HEK293 (cell line): ENCODE measurements around the gene PRKG1.

Experiments used
- CTCF ChIA-PET: fragments of 350-600 bp; formaldehyde crosslinking; extraction: SDS; loops from one replicate; lab custom pipeline; 2021; ENCODE audit warnings: antibody characterized with exemption; lab: Yijun Ruan, JAX
- POLR2A ChIA-PET: fragments of 300-600 bp; formaldehyde crosslinking; extraction: SDS; loops from one replicate; lab custom pipeline; 2020; ENCODE audit warnings: antibody characterized with exemption, inconsistent platforms; lab: Yijun Ruan, JAX
- H3K27ac ChIP-seq: fragments of 200-500 bp; sonication (Bioruptor generic); 2 replicates; pipeline ENCODE4 v1.5.1; 2014; ENCODE audit warnings: low read depth, low read length, control low read depth, inconsistent platforms; ENCODE audit errors: extremely low read depth
- H3K36me3 ChIP-seq, 2 experiments: fragments of 200-500 bp in 1 of 2; sonication (Bioruptor generic) in 1 of 2; 1 replicate in 1 of 2; 2 replicates in 1 of 2; pipeline ENCODE4 v1.5.1; 2014 to 2017; ENCODE audit warnings: inconsistent platforms in 2 of 2, low read length in 2 of 2; ENCODE audit not compliant: control insufficient read depth in 2 of 2, insufficient read depth in 1 of 2
- H3K4me1 ChIP-seq: fragments of 200-500 bp; sonication (Bioruptor generic); 2 replicates; pipeline ENCODE4 v1.5.1; 2014; ENCODE audit warnings: mild to moderate bottlenecking, low read length, inconsistent platforms; ENCODE audit not compliant: control insufficient read depth, insufficient read depth
- H3K4me3 ChIP-seq: 2 replicates; pipeline ENCODE4 v1.5.1; 2011; ENCODE audit warnings: low read depth, mild to moderate bottlenecking, control low read depth, low read length, moderate library complexity
- H3K9me3 ChIP-seq: fragments of 200-500 bp; sonication (Bioruptor generic); 2 replicates; pipeline ENCODE4 v1.5.1; 2014; ENCODE audit warnings: low read depth, low read length, inconsistent platforms; ENCODE audit not compliant: control insufficient read depth, insufficient read depth
- OSR2 ChIP-seq: fragments of 450-650 bp; formaldehyde crosslinking; IDR thresholded peaks from 2 replicates; pipeline ENCODE4 v1.5.1; 2016; ENCODE audit warnings: missing biosample characterization, missing genetic modification characterization
- TCF7L2 ChIP-seq: IDR thresholded peaks from 2 replicates; pipeline ENCODE4 v1.6.1; 2011; ENCODE audit warnings: low read depth, mild to moderate bottlenecking, inconsistent platforms, low read length, moderate library complexity, borderline replicate concordance
- YY1 ChIP-seq: fragments of 450-650 bp; formaldehyde crosslinking; IDR thresholded peaks from 2 replicates; pipeline ENCODE4 v1.5.1; 2018; ENCODE audit warnings: missing biosample characterization, missing genetic modification characterization
- ZBTB1 ChIP-seq: fragments of 450-650 bp; formaldehyde crosslinking; IDR thresholded peaks from 2 replicates; pipeline ENCODE4 v1.5.1; 2016; ENCODE audit warnings: missing biosample characterization, missing genetic modification characterization
- ZEB2 ChIP-seq: fragments of 450-650 bp; formaldehyde crosslinking; IDR thresholded peaks from 2 replicates; pipeline ENCODE4 v1.5.1; 2016; ENCODE audit warnings: missing biosample characterization, missing genetic modification characterization
- ZFP69B ChIP-seq: fragments of 450-650 bp; formaldehyde crosslinking; IDR thresholded peaks from 2 replicates; pipeline ENCODE4 v1.5.1; 2016; ENCODE audit warnings: missing biosample characterization, missing genetic modification characterization
- ZNF121 ChIP-seq: fragments of 450-650 bp; formaldehyde crosslinking; IDR thresholded peaks from 2 replicates; pipeline ENCODE4 v1.5.1; 2016; ENCODE audit warnings: missing biosample characterization, missing genetic modification characterization
- ZNF16 ChIP-seq: fragments of 450-650 bp; formaldehyde crosslinking; IDR thresholded peaks from 2 replicates; pipeline ENCODE4 v1.5.1; 2016; ENCODE audit warnings: low read depth, missing biosample characterization, missing genetic modification characterization
- ZNF18 ChIP-seq: fragments of 450-650 bp; formaldehyde crosslinking; IDR thresholded peaks from 2 replicates; pipeline ENCODE4 v1.5.1; 2016; ENCODE audit warnings: missing biosample characterization, missing genetic modification characterization
- ZNF184 ChIP-seq: fragments of 450-650 bp; IDR thresholded peaks from 2 replicates; pipeline ENCODE4 v1.5.1; 2018; ENCODE audit warnings: missing biosample characterization, mild to moderate bottlenecking, missing genetic modification characterization
- ZNF202 ChIP-seq: fragments of 450-650 bp; formaldehyde crosslinking; IDR thresholded peaks from 2 replicates; pipeline ENCODE4 v1.5.1; 2016; ENCODE audit warnings: missing biosample characterization, missing genetic modification characterization, borderline replicate concordance
- ZNF211 ChIP-seq: fragments of 450-650 bp; formaldehyde crosslinking; IDR thresholded peaks from 2 replicates; pipeline ENCODE4 v1.5.1; 2016; ENCODE audit warnings: low read depth, missing biosample characterization, missing genetic modification characterization
- ZNF23 ChIP-seq: fragments of 450-650 bp; formaldehyde crosslinking; IDR thresholded peaks from 2 replicates; pipeline ENCODE4 v1.5.1; 2016; ENCODE audit warnings: missing biosample characterization, missing genetic modification characterization, borderline replicate concordance
- ZNF239 ChIP-seq: fragments of 450-650 bp; formaldehyde crosslinking; IDR thresholded peaks from 2 replicates; pipeline ENCODE4 v1.5.1; 2016; ENCODE audit warnings: missing biosample characterization, missing genetic modification characterization
- ZNF24 ChIP-seq: fragments of 450-650 bp; formaldehyde crosslinking; IDR thresholded peaks from 2 replicates; pipeline ENCODE4 v1.5.1; 2016; ENCODE audit warnings: missing biosample characterization, missing genetic modification characterization
- ZNF292 ChIP-seq: fragments of 450-650 bp; formaldehyde crosslinking; IDR thresholded peaks from 2 replicates; pipeline ENCODE4 v1.5.1; 2016; ENCODE audit warnings: low read depth, missing biosample characterization, missing genetic modification characterization, borderline replicate concordance
- ZNF302 ChIP-seq: fragments of 450-650 bp; formaldehyde crosslinking; IDR thresholded peaks from 2 replicates; pipeline ENCODE4 v1.5.1; 2016; ENCODE audit warnings: missing biosample characterization, missing genetic modification characterization, low read depth
- ZNF350 ChIP-seq: fragments of 450-650 bp; formaldehyde crosslinking; IDR thresholded peaks from 2 replicates; pipeline ENCODE4 v1.5.0; 2017; ENCODE audit warnings: missing biosample characterization, mild to moderate bottlenecking, missing genetic modification characterization
- ZNF354C ChIP-seq: fragments of 450-650 bp; formaldehyde crosslinking; IDR thresholded peaks from 2 replicates; pipeline ENCODE4 v1.5.1; 2016; ENCODE audit warnings: missing biosample characterization, missing genetic modification characterization, low read depth, borderline replicate concordance
- ZNF488 ChIP-seq: fragments of 450-650 bp; formaldehyde crosslinking; IDR thresholded peaks from 2 replicates; pipeline ENCODE4 v1.5.1; 2016; ENCODE audit warnings: missing biosample characterization, missing genetic modification characterization
- ZNF544 ChIP-seq: fragments of 450-650 bp; formaldehyde crosslinking; IDR thresholded peaks from 2 replicates; pipeline ENCODE4 v1.5.0; 2017; ENCODE audit warnings: missing biosample characterization, missing genetic modification characterization
- ZNF600 ChIP-seq: fragments of 450-650 bp; formaldehyde crosslinking; IDR thresholded peaks from 2 replicates; pipeline ENCODE4 v1.5.1; 2016; ENCODE audit warnings: missing biosample characterization, missing genetic modification characterization
- ZNF623 ChIP-seq: fragments of 450-650 bp; formaldehyde crosslinking; IDR thresholded peaks from 2 replicates; pipeline ENCODE4 v1.5.1; 2016; ENCODE audit warnings: missing biosample characterization, missing genetic modification characterization
- ZNF624 ChIP-seq: fragments of 450-650 bp; formaldehyde crosslinking; IDR thresholded peaks from 2 replicates; pipeline ENCODE4 v1.5.1; 2017; ENCODE audit warnings: missing biosample characterization, missing genetic modification characterization
- ZNF660 ChIP-seq: fragments of 450-650 bp; IDR thresholded peaks from 2 replicates; pipeline ENCODE4 v1.5.1; 2018; ENCODE audit warnings: missing biosample characterization, mild to moderate bottlenecking, missing genetic modification characterization
- ZNF747 ChIP-seq: fragments of 450-650 bp; formaldehyde crosslinking; IDR thresholded peaks from 2 replicates; pipeline ENCODE4 v1.5.1; 2016; ENCODE audit warnings: missing biosample characterization, missing genetic modification characterization
- ZNF776 ChIP-seq: fragments of 450-650 bp; formaldehyde crosslinking; IDR thresholded peaks from 2 replicates; pipeline ENCODE4 v1.5.0; 2017; ENCODE audit warnings: missing biosample characterization, missing genetic modification characterization, borderline replicate concordance
- ZNF837 ChIP-seq: fragments of 450-650 bp; formaldehyde crosslinking; IDR thresholded peaks from 2 replicates; pipeline ENCODE4 v1.5.1; 2016; ENCODE audit warnings: missing biosample characterization, missing genetic modification characterization
- ZSCAN18 ChIP-seq: fragments of 450-650 bp; formaldehyde crosslinking; IDR thresholded peaks from 2 replicates; pipeline ENCODE4 v1.5.1; 2016; ENCODE audit warnings: missing biosample characterization, missing genetic modification characterization
- TF ChIP-seq, protein P1 (sequence below): fragments of 450-650 bp; formaldehyde crosslinking; IDR thresholded peaks from 2 replicates; pipeline ENCODE4 v1.5.1; 2016; ENCODE audit warnings: missing biosample characterization, missing genetic modification characterization

PRKG1 gene

GRCh38 chr10:51596695-51597094 is 522.4 kb downstream of the PRKG1 start:
- Histone ChIP-seq H3K9me3 (no peaks in the 10 kb centered on the region), H3K4me1 (peaks cover 5% of the 10 kb centered on the region; the same call in 1 of the 2 replicates), H3K27ac (no peak overlapping the region), H3K36me3 (no peaks in the 10 kb centered on the region), H3K4me3 (no peak overlapping the region)
- ChIA-PET POLR2A (no interaction called here), CTCF (interaction anchor here (0.9 kb wide), 1 partner anchor 729 kb away, joined by 3 read pairs; no protein-coding TSS in a partner anchor)
- TF ChIP-seq ZNF16, result no peak
- TF ChIP-seq ZNF121 (tag by site-specific recombination), result no peak
- no peak for TF ChIP-seq ZNF350
- no peak for TF ChIP-seq ZNF202 (tag by site-specific recombination)
- no peak for TF ChIP-seq ZNF488 (tag by site-specific recombination)
- TF ChIP-seq ZNF211 (tag by site-specific recombination), result no peak
- TF ChIP-seq ZNF624 (tag by site-specific recombination), result no peak
- no peak for TF ChIP-seq TCF7L2
- no peak for TF ChIP-seq ZNF776 (tag by site-specific recombination)
- TF ChIP-seq ZNF184 (tag by site-specific recombination), result no peak
- TF ChIP-seq ZNF544, result no peak
- TF ChIP-seq ZNF24, result no peak
- no peak for TF ChIP-seq ZSCAN18
- no peak for TF ChIP-seq ZNF660 (tag by site-specific recombination)

DNA sequence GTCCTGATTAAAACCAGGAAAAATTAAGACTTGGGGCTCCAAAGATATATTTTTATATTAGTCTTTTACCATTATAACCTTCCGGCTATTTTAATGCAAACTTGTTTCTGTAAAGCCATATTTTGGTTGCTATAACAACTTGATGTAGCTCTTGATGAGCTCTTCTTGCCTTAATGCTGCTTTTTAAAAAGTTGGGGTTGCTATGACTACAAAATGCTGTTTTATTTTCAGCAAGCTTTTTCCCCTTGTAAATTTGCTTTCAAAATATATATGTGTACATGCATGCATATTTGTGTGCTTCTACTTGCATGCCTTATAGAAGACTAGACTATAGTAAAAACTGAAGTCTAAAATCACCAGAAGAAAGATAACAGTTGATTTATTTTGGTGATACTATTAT is 525.4 kb downstream of the PRKG1 start:
- peaks cover 2% of the 10 kb centered on the region; the same call in 1 of the 2 replicates for H3K4me1 ChIP-seq
- no peak overlapping the region for H3K27ac ChIP-seq
- POLR2A ChIA-PET, result no interaction called here
- no peaks in the 10 kb centered on the region for H3K9me3 ChIP-seq
- CTCF ChIA-PET, result no interaction called here
- TF ChIP-seq ZNF16 (no peak), ZNF350 (no peak), ZNF23 (tag by site-specific recombination) (no peak), ZBTB1 (no peak), ZEB2 (tag by site-specific recombination) (no peak), ZNF239 (tag by site-specific recombination) (no peak), ZNF18 (tag by site-specific recombination) (no peak), ZNF623 (tag by site-specific recombination) (no peak), OSR2 (no peak), ZSCAN18 (no peak), ZNF837 (tag by site-specific recombination) (no peak), ZNF747 (no peak), ZFP69B (tag by site-specific recombination) (no peak), ZNF354C (no peak), ZNF292 (tag by site-specific recombination) (no peak), ZNF600 (no peak), YY1 (tag by site-specific recombination) (no peak), ZNF302 (tag by site-specific recombination) (no peak)
- TF ChIP-seq, protein P1, sequence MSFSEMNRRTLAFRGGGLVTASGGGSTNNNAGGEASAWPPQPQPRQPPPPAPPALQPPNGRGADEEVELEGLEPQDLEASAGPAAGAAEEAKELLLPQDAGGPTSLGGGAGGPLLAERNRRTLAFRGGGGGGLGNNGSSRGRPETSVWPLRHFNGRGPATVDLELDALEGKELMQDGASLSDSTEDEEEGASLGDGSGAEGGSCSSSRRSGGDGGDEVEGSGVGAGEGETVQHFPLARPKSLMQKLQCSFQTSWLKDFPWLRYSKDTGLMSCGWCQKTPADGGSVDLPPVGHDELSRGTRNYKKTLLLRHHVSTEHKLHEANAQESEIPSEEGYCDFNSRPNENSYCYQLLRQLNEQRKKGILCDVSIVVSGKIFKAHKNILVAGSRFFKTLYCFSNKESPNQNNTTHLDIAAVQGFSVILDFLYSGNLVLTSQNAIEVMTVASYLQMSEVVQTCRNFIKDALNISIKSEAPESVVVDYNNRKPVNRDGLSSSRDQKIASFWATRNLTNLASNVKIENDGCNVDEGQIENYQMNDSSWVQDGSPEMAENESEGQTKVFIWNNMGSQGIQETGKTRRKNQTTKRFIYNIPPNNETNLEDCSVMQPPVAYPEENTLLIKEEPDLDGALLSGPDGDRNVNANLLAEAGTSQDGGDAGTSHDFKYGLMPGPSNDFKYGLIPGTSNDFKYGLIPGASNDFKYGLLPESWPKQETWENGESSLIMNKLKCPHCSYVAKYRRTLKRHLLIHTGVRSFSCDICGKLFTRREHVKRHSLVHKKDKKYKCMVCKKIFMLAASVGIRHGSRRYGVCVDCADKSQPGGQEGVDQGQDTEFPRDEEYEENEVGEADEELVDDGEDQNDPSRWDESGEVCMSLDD (tag by site-specific recombination), result no peak
- H3K36me3 ChIP-seq, result no peaks in the 10 kb centered on the region
- no peak overlapping the region for H3K4me3 ChIP-seq
